Measurements from ENCODE around the gene DHX34.

The DHX34 gene

GRCh38 chr19:47418692-47419029 lies 69.5 kb downstream of the DHX34 start:
- no peak for DNase-seq (ENCODE audit: low spot score)

GRCh38 chr19:47419030-47419783 lies 70.1 kb downstream of the DHX34 start, which contains the start of gene MEIS3:
Gene MEIS3, minus strand, starts transcription at chr19:47419527. Its CDS starts 446 bp downstream, at chr19:47419081.
- no peak for DNase-seq (ENCODE audit: low spot score)

GRCh38 chr19:47419789-47420188 lies 70.7 kb downstream of the DHX34 start:
- DNase-seq (ENCODE audit: low spot score) = no peak

- no peak for DNase-seq (ENCODE audit: low spot score)
These were observed 72.2 kb downstream of the DHX34 start for GRCh38 chr19:47421244-47421786.

GRCh38 chr19:47421844-47422395 lies 72.8 kb downstream of the DHX34 start:
- DNase-seq (ENCODE audit: low spot score) = no peak

GRCh38 chr19:47422417-47423163 lies 73.5 kb downstream of the DHX34 start:
- no peak for DNase-seq (ENCODE audit: low spot score)

GRCh38 chr19:47423203-47423882 lies 74.2 kb downstream of the DHX34 start:
- no peak for DNase-seq (ENCODE audit: low spot score)

GRCh38 chr19:47427241-47428176 lies 78.4 kb downstream of the DHX34 start:
- peak; percentile 61 for DNase-seq (ENCODE audit: low spot score)

- peak; percentile 94 for DNase-seq (ENCODE audit: low spot score)
These were observed 79.2 kb downstream of the DHX34 start for GRCh38 chr19:47428177-47428894.

GRCh38 chr19:47429140-47429793 lies 80.2 kb downstream of the DHX34 start:
- no peak for DNase-seq (ENCODE audit: low spot score)

GRCh38 chr19:47430041-47430802 lies 81.1 kb downstream of the DHX34 start:
- DNase-seq (ENCODE audit: low spot score) = peak; percentile 60

GRCh38 chr19:47432091-47432490 lies 83.0 kb downstream of the DHX34 start:
- DNase-seq (ENCODE audit: low spot score) = no peak

Measured in kidney tubule cell (primary cell).